HepG2 (cell line): ENCODE results near the gene PRMT6. TPM values are rescaled to one million over a fixed set of nuclear protein-coding genes. Genes with fewer than 3 reads are reported as not detected.

Source experiments
- DZIP1 ChIP-seq: sonication (generic); formaldehyde crosslinking; IDR thresholded peaks from 2 replicates; pipeline ENCODE4 v1.5.0; 2020; ENCODE audit warnings: mild to moderate bottlenecking, missing genetic modification reagents
- FOXP1 ChIP-seq, 2 experiments: fragments of 450-650 bp in 1 of 2; IDR thresholded peaks; 2 replicates each; pipeline ENCODE4 v1.6.1; 2017 to 2018; ENCODE audit warnings: antibody characterized with exemption in 1 of 2
- GABPA ChIP-seq, 2 experiments: IDR thresholded peaks; 2 replicates each; pipeline ENCODE4 v1.6.1; 2011 to 2016; ENCODE audit warnings: low read depth in 2 of 2, low read length in 1 of 2, missing biosample characterization in 1 of 2, missing genetic modification characterization in 1 of 2
- JDP2 ChIP-seq: sonication (generic); formaldehyde crosslinking; IDR thresholded peaks from 2 replicates; pipeline ENCODE4 v1.8.1; 2022; ENCODE audit warnings: missing genetic modification reagents, borderline replicate concordance
- NFYC ChIP-seq: IDR thresholded peaks from 2 replicates; pipeline ENCODE4 v1.6.1; 2016; ENCODE audit warnings: missing genetic modification reagents, missing compliant biosample characterization
- SALL2 ChIP-seq: sonication (generic); formaldehyde crosslinking; IDR thresholded peaks from 2 replicates; pipeline ENCODE4 v1.8.1; 2023; ENCODE audit warnings: mild to moderate bottlenecking, missing genetic modification reagents, inconsistent platforms
- SAP130 ChIP-seq: IDR thresholded peaks from 2 replicates; pipeline ENCODE4 v1.6.1; 2016; ENCODE audit warnings: low read depth
- ZHX2 ChIP-seq, 2 experiments: sonication (generic) in 1 of 2; formaldehyde crosslinking in 1 of 2; IDR thresholded peaks; 2 replicates each; pipeline versions ENCODE4 v1.6.1 to v1.9.0; 2014 to 2022; ENCODE audit warnings: antibody characterized with exemption in 1 of 2, borderline replicate concordance in 1 of 2, inconsistent platforms in 1 of 2, low read depth in 1 of 2, missing genetic modification reagents in 1 of 2
- ZNF484 ChIP-seq: sonication (generic); formaldehyde crosslinking; IDR thresholded peaks from 2 replicates; pipeline ENCODE4 v1.5.1; 2020; ENCODE audit warnings: mild to moderate bottlenecking, low read depth, missing genetic modification reagents, borderline replicate concordance
- polyA plus RNA-seq, 8 experiments: library from polyadenylated mRNA; depleted of rRNA in 3 of 8; stranded (reverse) in 7 of 8; unstranded in 1 of 8; fragments of >200 nt; fragmentation: Illumina TruSeq in 4 of 8; extraction: Trizol in 4 of 8; gene quantifications; 2 replicates each; pipeline versions ENCODE4 v1.2.1 to v1.2.3, GENCODE V29; 2011 to 2016; ENCODE audit warnings: low read depth in 4 of 8, missing spikeins in 1 of 8, mixed read lengths in 1 of 8; ENCODE audit not compliant: insufficient read depth in 1 of 8
- total RNA-seq, 5 experiments: library from RNA; depleted of rRNA; stranded (reverse); fragments of >200 nt; fragmentation: Illumina TruSeq; extraction: Trizol; gene quantifications; 2 replicates each; pipeline ENCODE4 v1.2.3, GENCODE V29; 2016; ENCODE audit warnings: low read depth in 1 of 5
- TF ChIP-seq, protein P1 (sequence below): sonication (generic); formaldehyde crosslinking; IDR thresholded peaks from 2 replicates; pipeline ENCODE4 v1.4.0; 2020; ENCODE audit warnings: missing genetic modification reagents
- TF ChIP-seq, protein P2 (sequence below): IDR thresholded peaks from 2 replicates; pipeline ENCODE4 v1.6.1; 2012; ENCODE audit warnings: low read depth, low read length, improper control_type of control experiment
- TF ChIP-seq, protein P3 (sequence below): sonication (generic); formaldehyde crosslinking; IDR thresholded peaks from 2 replicates; pipeline ENCODE4 v1.5.1; 2020; ENCODE audit warnings: mild to moderate bottlenecking, missing genetic modification reagents, moderate library complexity
- TF ChIP-seq, protein P4 (sequence below): IDR thresholded peaks from 2 replicates; pipeline ENCODE4 v1.6.1; 2016; ENCODE audit warnings: control low read depth

Gene PRMT6
- total and polyA plus RNA-seq, 2 of the 13 experiments (the other 11 are each of a cell fraction or from before 2014, with no cell fraction given) = 8.1 to 15.8 TPM

DNA sequence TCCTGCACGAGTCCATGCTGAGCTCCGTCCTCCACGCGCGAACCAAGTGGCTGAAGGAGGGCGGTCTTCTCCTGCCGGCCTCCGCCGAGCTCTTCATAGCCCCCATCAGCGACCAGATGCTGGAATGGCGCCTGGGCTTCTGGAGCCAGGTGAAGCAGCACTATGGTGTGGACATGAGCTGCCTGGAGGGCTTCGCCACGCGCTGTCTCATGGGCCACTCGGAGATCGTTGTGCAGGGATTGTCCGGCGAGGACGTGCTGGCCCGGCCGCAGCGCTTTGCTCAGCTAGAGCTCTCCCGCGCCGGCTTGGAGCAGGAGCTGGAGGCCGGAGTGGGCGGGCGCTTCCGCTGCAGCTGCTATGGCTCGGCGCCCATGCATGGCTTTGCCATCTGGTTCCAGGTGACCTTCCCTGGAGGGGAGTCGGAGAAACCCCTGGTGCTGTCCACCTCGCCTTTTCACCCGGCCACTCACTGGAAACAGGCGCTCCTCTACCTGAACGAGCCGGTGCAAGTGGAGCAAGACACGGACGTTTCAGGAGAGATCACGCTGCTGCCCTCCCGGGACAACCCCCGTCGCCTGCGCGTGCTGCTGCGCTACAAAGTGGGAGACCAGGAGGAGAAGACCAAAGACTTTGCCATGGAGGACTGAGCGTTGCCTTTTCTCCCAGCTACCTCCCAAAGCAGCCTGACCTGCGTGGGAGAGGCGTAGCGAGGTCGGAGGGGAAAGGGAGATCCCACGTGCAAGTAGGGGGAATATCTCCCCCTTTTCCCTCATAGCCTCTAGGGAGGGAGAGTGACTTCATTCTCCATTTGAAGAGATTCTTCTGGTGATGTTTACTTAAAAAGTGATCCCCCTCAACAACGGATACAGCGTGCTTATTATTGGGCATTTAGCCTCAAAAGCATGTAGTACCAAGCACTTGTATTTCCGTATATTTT is 991 bp downstream of the PRMT6 start (continued):
- TF ChIP-seq, protein P1, sequence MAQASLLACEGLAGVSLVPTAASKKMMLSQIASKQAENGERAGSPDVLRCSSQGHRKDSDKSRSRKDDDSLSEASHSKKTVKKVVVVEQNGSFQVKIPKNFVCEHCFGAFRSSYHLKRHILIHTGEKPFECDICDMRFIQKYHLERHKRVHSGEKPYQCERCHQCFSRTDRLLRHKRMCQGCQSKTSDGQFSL = no peak
- no peak for TF ChIP-seq ZNF484 (CRISPR knock-in tag)
- peak; percentile 39; the same call in 1 of the 2 replicates for TF ChIP-seq SAP130
- peak; percentile 2; the same call in 1 of the 2 replicates for TF ChIP-seq SALL2
- TF ChIP-seq DZIP1 = no peak
- no peak for TF ChIP-seq NFYC (CRISPR knock-in tag)
- TF ChIP-seq ZHX2 (IDR thresholded peaks at IDR 0.05; ENCODE audit: low read depth) = no peak
- TF ChIP-seq ZHX2 (CRISPR knock-in tag; IDR thresholded peaks at IDR 0.05; ENCODE audit: borderline replicate concordance) = 0 out of 2 replicates have a peak, but pooled peaks have one; percentile 5
- TF ChIP-seq, protein P2, sequence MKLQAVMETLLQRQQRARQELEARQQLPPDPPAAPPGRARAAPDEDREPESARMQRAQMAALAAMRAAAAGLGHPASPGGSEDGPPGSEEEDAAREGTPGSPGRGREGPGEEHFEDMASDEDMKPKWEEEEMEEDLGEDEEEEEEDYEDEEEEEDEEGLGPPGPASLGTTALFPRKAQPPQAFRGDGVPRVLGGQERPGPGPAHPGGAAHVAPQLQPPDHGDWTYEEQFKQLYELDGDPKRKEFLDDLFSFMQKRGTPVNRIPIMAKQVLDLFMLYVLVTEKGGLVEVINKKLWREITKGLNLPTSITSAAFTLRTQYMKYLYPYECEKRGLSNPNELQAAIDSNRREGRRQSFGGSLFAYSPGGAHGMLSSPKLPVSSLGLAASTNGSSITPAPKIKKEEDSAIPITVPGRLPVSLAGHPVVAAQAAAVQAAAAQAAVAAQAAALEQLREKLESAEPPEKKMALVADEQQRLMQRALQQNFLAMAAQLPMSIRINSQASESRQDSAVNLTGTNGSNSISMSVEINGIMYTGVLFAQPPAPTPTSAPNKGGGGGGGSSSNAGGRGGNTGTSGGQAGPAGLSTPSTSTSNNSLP = no peak
- TF ChIP-seq, protein P3, sequence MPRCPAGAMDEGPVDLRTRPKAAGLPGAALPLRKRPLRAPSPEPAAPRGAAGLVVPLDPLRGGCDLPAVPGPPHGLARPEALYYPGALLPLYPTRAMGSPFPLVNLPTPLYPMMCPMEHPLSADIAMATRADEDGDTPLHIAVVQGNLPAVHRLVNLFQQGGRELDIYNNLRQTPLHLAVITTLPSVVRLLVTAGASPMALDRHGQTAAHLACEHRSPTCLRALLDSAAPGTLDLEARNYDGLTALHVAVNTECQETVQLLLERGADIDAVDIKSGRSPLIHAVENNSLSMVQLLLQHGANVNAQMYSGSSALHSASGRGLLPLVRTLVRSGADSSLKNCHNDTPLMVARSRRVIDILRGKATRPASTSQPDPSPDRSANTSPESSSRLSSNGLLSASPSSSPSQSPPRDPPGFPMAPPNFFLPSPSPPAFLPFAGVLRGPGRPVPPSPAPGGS (CRISPR knock-in tag) = peak; percentile 71; the same call in 1 of the 2 replicates
- TF ChIP-seq, protein P4, sequence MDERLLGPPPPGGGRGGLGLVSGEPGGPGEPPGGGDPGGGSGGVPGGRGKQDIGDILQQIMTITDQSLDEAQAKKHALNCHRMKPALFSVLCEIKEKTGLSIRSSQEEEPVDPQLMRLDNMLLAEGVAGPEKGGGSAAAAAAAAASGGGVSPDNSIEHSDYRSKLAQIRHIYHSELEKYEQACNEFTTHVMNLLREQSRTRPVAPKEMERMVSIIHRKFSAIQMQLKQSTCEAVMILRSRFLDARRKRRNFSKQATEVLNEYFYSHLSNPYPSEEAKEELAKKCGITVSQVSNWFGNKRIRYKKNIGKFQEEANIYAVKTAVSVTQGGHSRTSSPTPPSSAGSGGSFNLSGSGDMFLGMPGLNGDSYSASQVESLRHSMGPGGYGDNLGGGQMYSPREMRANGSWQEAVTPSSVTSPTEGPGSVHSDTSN (CRISPR knock-in tag) = no peak
- peak; percentile 26; the same call in 1 of the 2 replicates for TF ChIP-seq GABPA (IDR thresholded peaks at IDR 0.05; ENCODE audit: low read depth, low read length)
- TF ChIP-seq GABPA (CRISPR knock-in tag; IDR thresholded peaks at IDR 0.05; ENCODE audit: low read depth) = peak; percentile 73
- TF ChIP-seq FOXP1 (IDR thresholded peaks at IDR 0.05) = no peak
- no peak for TF ChIP-seq FOXP1 (CRISPR knock-in tag; IDR thresholded peaks at IDR 0.05)
- TF ChIP-seq JDP2 (CRISPR knock-in tag) = no peak
